Measurements from ENCODE around the gene MAP4K5.

The MAP4K5 gene

GRCh38 chr14:50475460-50475859 is 56.9 kb downstream of the MAP4K5 start:
- DNase-seq = no peak

- no peak for DNase-seq
Measured at GRCh38 chr14:50471838-50472465, 60.4 kb downstream of the MAP4K5 start.

GRCh38 chr14:50469982-50470381 is 62.4 kb downstream of the MAP4K5 start:
- DNase-seq = no peak

GRCh38 chr14:50462111-50462510 is 70.3 kb downstream of the MAP4K5 start:
- no peak for DNase-seq

- DNase-seq = no peak
Measured at GRCh38 chr14:50453869-50454268, 78.5 kb downstream of the MAP4K5 start.

- DNase-seq = no peak
Measured at GRCh38 chr14:50452979-50453705, 79.2 kb downstream of the MAP4K5 start.

- no peak for DNase-seq
Measured at GRCh38 chr14:50452296-50452695, 80.1 kb downstream of the MAP4K5 start.

- no peak for DNase-seq
Measured at GRCh38 chr14:50451854-50452253, 80.5 kb downstream of the MAP4K5 start.

GRCh38 chr14:50447461-50447860 is 84.9 kb downstream of the MAP4K5 start:
- DNase-seq = no peak

GRCh38 chr14:50434528-50434927 is 97.8 kb downstream of the MAP4K5 start:
- no peak for DNase-seq

GRCh38 chr14:50432131-50432530 is 100.2 kb downstream of the MAP4K5 start:
- no peak for DNase-seq

- DNase-seq = no peak
Measured at GRCh38 chr14:50425816-50426215, 106.6 kb downstream of the MAP4K5 start.

- DNase-seq = no peak
Measured at GRCh38 chr14:50425105-50425504, 107.3 kb downstream of the MAP4K5 start.

- no peak for DNase-seq
Measured at GRCh38 chr14:50423529-50423928, 108.8 kb downstream of the MAP4K5 start.

GRCh38 chr14:50421499-50421898 is 110.9 kb downstream of the MAP4K5 start:
- DNase-seq = no peak

GRCh38 chr14:50417853-50418252 is 114.5 kb downstream of the MAP4K5 start:
- no peak for DNase-seq

- no peak for DNase-seq
Measured at GRCh38 chr14:50410921-50411320, 121.4 kb downstream of the MAP4K5 start.

- no peak for DNase-seq
Measured at GRCh38 chr14:50410071-50410470, 122.3 kb downstream of the MAP4K5 start.

- no peak for DNase-seq
Measured at GRCh38 chr14:50407111-50407812, 125.1 kb downstream of the MAP4K5 start.

GRCh38 chr14:50403419-50403818 is 128.9 kb downstream of the MAP4K5 start:
- DNase-seq = no peak

- DNase-seq = no peak
Measured at GRCh38 chr14:50402965-50403364, 129.4 kb downstream of the MAP4K5 start.

- no peak for DNase-seq
Measured at GRCh38 chr14:50400461-50400860, 131.9 kb downstream of the MAP4K5 start.

- no peak for DNase-seq
Measured at GRCh38 chr14:50399251-50400032, 132.9 kb downstream of the MAP4K5 start.

Measured in activated effector memory CD4-positive, alpha-beta T cell treated with anti-CD3 and anti-CD28 coated beads, Interleukin-2, amount 50 U/mL, for 16 hours (primary cell).